AG09309 (cell line): Measurements from ENCODE around the gene GOLGA6C.
"Not testable (repeated sequence)": the region's sequence is repeated elsewhere in the genome, so short reads cannot be mapped to it uniquely, and the experiment has no call there.

Experiments used
- DNase-seq: peaks from one replicate; pipeline ENCODE4 v3.0.0-alpha.2; 2010; ENCODE audit warnings: low read depth
- H3K4me3 ChIP-seq: 2 replicates; pipeline ENCODE4 v1.5.1; 2011; ENCODE audit warnings: mild to moderate bottlenecking, low read depth, low read length, moderate library complexity; ENCODE audit not compliant: control insufficient read depth
- CTCF ChIP-seq: IDR thresholded peaks from 2 replicates; pipeline ENCODE4 v1.5.1; 2011; ENCODE audit warnings: mild to moderate bottlenecking, low read depth, low read length, inconsistent platforms; ENCODE audit not compliant: insufficient read depth, control insufficient read depth; ENCODE audit errors: missing control alignments

GOLGA6C gene

DNA sequence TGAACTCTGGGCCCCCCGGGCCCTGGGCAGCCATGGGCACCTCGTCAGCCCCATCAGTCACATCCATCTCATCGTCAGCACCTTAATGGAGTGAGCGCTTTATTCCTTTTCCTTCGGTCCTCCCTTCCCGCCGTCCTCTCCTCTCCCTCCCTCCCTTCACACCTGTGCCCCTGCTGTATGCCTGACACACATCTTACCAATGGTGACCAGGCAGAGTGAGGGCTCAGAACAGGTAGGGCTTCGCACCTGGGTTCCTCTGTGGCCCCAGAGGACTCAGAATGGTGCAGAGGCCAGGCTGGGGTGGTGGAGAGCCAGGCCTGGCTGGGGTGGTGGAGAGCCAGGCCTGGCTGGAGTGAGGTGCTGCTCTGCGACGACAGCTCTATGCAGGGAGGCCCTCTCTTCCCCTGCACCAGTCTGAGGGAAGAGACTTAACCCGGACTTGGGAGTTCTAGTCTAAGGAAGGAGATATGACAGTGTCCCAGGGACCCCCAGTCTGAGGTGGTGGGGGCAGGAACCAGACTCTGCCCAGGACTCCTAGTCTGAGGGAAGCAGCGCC is 44.8 kb upstream of the GOLGA6C start:
- no peak for DNase-seq
- TF ChIP-seq CTCF: no peak
- no peak overlapping the region for H3K4me3 ChIP-seq

DNA sequence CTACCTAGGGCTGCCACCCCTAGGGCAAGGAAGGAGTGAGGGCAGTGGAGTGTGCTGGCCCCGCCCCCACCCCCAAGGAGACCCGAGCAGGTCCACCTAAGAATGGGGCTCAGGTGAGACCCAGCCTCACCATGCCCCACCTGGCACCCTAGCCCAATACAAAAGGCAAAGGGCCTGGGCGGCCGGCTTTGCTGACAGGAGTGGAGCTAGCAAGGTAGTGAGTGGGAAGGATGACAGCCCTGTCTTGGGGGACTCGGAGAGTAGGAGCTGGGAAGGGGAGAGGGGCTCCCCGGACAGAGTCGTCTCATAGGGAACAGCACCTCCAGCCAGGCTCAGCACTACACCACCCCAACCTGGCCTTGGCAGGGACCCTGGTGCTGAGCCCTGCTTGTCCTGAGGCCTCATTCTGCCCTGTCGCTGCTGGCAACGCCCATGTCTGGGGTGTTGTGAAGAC is 44.3 kb upstream of the GOLGA6C start:
- no peak for DNase-seq
- no peak for TF ChIP-seq CTCF
- H3K4me3 ChIP-seq: no peak overlapping the region

DNA sequence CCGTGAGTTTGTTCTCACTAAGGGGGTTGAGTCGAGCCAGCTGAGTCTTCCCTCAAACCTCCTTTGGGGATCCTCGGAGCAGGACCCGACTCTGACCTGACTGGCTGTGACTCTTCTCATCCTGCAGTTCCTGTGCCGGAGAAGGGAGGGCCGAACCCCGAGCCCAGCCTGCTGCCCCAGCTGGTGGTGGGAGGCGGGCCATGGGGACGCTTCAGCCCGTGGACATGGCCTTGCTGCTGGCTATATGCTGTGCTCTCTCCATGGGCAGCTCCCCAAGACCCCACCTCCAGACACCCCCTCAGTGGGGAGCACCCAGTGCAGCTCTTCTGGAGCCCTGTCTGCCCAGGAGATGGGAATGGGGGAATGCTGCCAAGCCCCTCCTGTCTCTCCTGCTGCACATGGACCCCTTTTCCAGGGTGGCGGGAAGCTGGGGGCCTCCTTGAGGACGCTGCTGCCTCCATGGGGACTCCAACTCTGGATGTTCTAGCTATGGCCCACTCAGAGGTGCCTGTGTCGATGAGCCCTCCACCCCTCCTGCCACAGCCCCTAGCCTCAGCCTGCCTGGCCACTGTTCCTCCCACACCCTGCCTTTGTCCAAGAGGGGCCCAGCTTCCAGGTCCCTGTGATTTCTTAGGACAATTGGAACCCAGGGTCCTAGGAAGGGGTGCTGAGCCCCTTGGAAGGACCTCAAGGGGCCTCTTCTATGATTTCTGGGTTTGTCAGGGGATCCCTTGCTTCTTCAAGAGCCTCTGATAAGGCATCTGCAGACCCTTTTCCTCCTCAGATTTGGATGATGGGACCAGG is 43.6 kb upstream of the GOLGA6C start:
- H3K4me3 ChIP-seq: no peak overlapping the region
- no peak for TF ChIP-seq CTCF
- no peak for DNase-seq

- H3K4me3 ChIP-seq: no peak overlapping the region
- DNase-seq: no peak
- TF ChIP-seq CTCF: no peak
These were observed 42.8 kb upstream of the GOLGA6C start for GRCh38 chr15:75215107-75216004.

GRCh38 chr15:75217012-75217411 is 41.1 kb upstream of the GOLGA6C start:
- H3K4me3 ChIP-seq: no peak overlapping the region
- DNase-seq: no peak
- no peak for TF ChIP-seq CTCF

GRCh38 chr15:75217574-75217973 is 40.6 kb upstream of the GOLGA6C start:
- not testable (repeated sequence) for H3K4me3 ChIP-seq, DNase-seq

DNA sequence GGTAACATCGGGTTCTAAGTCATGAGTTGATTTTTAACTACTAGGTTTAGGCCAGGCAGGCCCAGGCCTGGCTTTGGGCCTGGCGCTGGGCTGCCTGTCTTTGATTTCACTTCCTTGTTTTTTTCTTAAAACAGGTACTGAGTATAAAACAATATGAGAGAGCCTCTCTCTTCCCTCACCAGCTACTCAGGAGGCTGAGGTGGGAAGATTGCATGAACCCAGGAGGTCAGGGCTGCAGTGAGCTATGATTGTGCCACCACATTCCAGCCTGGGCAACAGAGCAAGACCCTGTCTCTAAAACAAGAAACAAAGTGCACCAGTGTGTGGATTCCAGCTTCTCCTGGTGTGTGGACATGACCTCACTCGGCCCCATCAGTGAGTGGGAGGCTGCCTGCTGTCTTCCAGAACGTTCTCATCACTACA is 38.6 kb upstream of the GOLGA6C start:
- not testable (repeated sequence) for H3K4me3 ChIP-seq, DNase-seq
